PFSK-1 (cell line): ENCODE measurements around the gene EID2.

Experiments
- POLR2AphosphoS5 ChIP-seq: IDR thresholded peaks from 2 replicates; pipeline ENCODE4 v1.6.1; 2012; ENCODE audit warnings: low read depth, mild to moderate bottlenecking, control low read depth, low read length, moderate library complexity
- SIN3A ChIP-seq: IDR thresholded peaks from 2 replicates; pipeline ENCODE4 v1.6.1; 2012; ENCODE audit warnings: mild to moderate bottlenecking, low read length, moderate library complexity, borderline replicate concordance; ENCODE audit not compliant: insufficient read depth

- TF ChIP-seq SIN3A (no peak), POLR2AphosphoS5 (no peak)
These were observed 15.9 kb upstream of the EID2 start for GRCh38 chr19:39555883-39556282.
